Panc1 (cell line): Measurements from ENCODE around the gene MAP4K4.

Source experiments
- POLR2AphosphoS5 ChIP-seq: IDR thresholded peaks from 2 replicates; pipeline ENCODE4 v1.6.1; 2012; ENCODE audit warnings: mild to moderate bottlenecking, low read depth, low read length, moderate library complexity
- SIN3A ChIP-seq: IDR thresholded peaks from 2 replicates; pipeline ENCODE4 v1.6.1; 2012; ENCODE audit warnings: low read depth, mild to moderate bottlenecking, low read length, moderate library complexity, borderline replicate concordance; ENCODE audit not compliant: insufficient read depth
- TF ChIP-seq, protein P1 (sequence below): fragments of 450-650 bp; IDR thresholded peaks from 2 replicates; pipeline ENCODE4 v1.5.1; 2017; ENCODE audit warnings: mild to moderate bottlenecking

DNA sequence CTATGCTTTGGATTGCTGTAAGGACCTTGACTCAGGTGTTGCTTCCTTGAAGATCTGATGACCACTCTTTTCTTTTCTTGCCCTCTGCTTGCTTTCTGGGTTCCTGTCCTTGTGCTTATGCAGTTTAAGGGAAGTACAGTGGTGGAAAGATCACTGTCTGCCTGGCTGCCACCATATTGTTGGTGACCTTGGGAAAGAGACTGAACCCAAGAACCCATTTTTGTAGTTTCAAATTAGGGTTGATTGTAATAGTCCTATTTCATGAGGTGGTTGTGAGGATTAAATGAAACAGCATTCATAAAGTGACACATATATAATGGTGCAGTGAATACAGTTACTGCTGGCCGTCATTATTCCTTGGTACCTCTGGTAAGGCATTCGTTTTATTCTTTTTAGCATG lies 41.1 kb downstream of the MAP4K4 start:
- TF ChIP-seq, protein P1, sequence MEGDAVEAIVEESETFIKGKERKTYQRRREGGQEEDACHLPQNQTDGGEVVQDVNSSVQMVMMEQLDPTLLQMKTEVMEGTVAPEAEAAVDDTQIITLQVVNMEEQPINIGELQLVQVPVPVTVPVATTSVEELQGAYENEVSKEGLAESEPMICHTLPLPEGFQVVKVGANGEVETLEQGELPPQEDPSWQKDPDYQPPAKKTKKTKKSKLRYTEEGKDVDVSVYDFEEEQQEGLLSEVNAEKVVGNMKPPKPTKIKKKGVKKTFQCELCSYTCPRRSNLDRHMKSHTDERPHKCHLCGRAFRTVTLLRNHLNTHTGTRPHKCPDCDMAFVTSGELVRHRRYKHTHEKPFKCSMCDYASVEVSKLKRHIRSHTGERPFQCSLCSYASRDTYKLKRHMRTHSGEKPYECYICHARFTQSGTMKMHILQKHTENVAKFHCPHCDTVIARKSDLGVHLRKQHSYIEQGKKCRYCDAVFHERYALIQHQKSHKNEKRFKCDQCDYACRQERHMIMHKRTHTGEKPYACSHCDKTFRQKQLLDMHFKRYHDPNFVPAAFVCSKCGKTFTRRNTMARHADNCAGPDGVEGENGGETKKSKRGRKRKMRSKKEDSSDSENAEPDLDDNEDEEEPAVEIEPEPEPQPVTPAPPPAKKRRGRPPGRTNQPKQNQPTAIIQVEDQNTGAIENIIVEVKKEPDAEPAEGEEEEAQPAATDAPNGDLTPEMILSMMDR = no peak
- TF ChIP-seq SIN3A (no peak), POLR2AphosphoS5 (no peak)
